HepG2 (cell line): ENCODE measurements around the gene NDUFA8. TPM values are rescaled to one million over a fixed set of nuclear protein-coding genes. Genes with fewer than 3 reads are reported as not detected.

Experiments used
- AGO2 ChIP-seq: fragments of 200-400 bp; formaldehyde crosslinking; optimal IDR thresholded peaks from 2 replicates; pipeline ENCODE3; 2017; ENCODE audit warnings: mild to moderate bottlenecking, low read depth, low read length, moderate library complexity
- BCL6 ChIP-seq: IDR thresholded peaks from 2 replicates; pipeline ENCODE4 v1.6.1; 2016; ENCODE audit warnings: missing genetic modification reagents, missing compliant biosample characterization
- ELF1 ChIP-seq: sonication (generic); formaldehyde crosslinking; IDR thresholded peaks from 2 replicates; pipeline ENCODE4 v1.4.0; 2020; ENCODE audit warnings: missing genetic modification reagents
- GATA4 ChIP-seq: sonication (generic); IDR thresholded peaks from 2 replicates; pipeline ENCODE4 v1.6.1; 2016; ENCODE audit warnings: antibody characterized with exemption, low read depth, borderline replicate concordance
- HMG20A ChIP-seq: IDR thresholded peaks from 2 replicates; pipeline ENCODE4 v1.6.1; 2016; ENCODE audit warnings: borderline replicate concordance
- HOXD1 ChIP-seq: sonication (generic); formaldehyde crosslinking; IDR thresholded peaks from 2 replicates; pipeline ENCODE4 v1.5.0; 2020; ENCODE audit warnings: missing genetic modification reagents
- KDM3A ChIP-seq: IDR thresholded peaks from 2 replicates; pipeline ENCODE4 v1.6.1; 2018; ENCODE audit warnings: low read depth, missing compliant biosample characterization
- MAFF ChIP-seq: IDR thresholded peaks from 2 replicates; pipeline ENCODE4 v1.6.1; 2011; ENCODE audit warnings: low read depth, low read length, improper control_type of control experiment
- RARA ChIP-seq: IDR thresholded peaks from 2 replicates; pipeline ENCODE4 v1.6.1; 2016; ENCODE audit warnings: missing genetic modification reagents, missing compliant biosample characterization
- RNF2 ChIP-seq: fragments of 450-650 bp; conservative IDR thresholded peaks from 2 replicates; pipeline ENCODE4 v1.6.1; 2016; ENCODE audit warnings: low read depth
- YY1 ChIP-seq: IDR thresholded peaks from 2 replicates; pipeline ENCODE4 v1.6.1; 2011; ENCODE audit warnings: low read length, low read depth, moderate library complexity, mild to moderate bottlenecking; ENCODE audit not compliant: insufficient read depth, insufficient replicate concordance
- ZBTB42 ChIP-seq: sonication (generic); formaldehyde crosslinking; IDR thresholded peaks from 2 replicates; pipeline ENCODE4 v1.5.0; 2020; ENCODE audit warnings: mild to moderate bottlenecking, missing genetic modification reagents
- ZFP41 ChIP-seq: sonication (generic); formaldehyde crosslinking; IDR thresholded peaks from 2 replicates; pipeline ENCODE4 v1.4.0; 2020; ENCODE audit warnings: mild to moderate bottlenecking, missing genetic modification reagents, borderline replicate concordance
- ZNF224 ChIP-seq: sonication (generic); formaldehyde crosslinking; IDR thresholded peaks from 2 replicates; pipeline ENCODE4 v1.5.0; 2020; ENCODE audit warnings: mild to moderate bottlenecking, missing genetic modification reagents
- ZNF33A ChIP-seq: sonication (generic); formaldehyde crosslinking; IDR thresholded peaks from 2 replicates; pipeline ENCODE4 v1.5.1; 2020; ENCODE audit warnings: missing genetic modification reagents, mild to moderate bottlenecking, moderate library complexity, borderline replicate concordance
- ZNF605 ChIP-seq: sonication (generic); formaldehyde crosslinking; IDR thresholded peaks from 2 replicates; pipeline ENCODE4 v1.8.0; 2022; ENCODE audit warnings: mild to moderate bottlenecking, missing genetic modification reagents
- ZNF704 ChIP-seq: sonication (generic); formaldehyde crosslinking; IDR thresholded peaks from 2 replicates; pipeline ENCODE4 v1.8.1; 2023; ENCODE audit warnings: mild to moderate bottlenecking, inconsistent platforms, moderate library complexity, missing genetic modification reagents, borderline replicate concordance
- ZSCAN5A ChIP-seq: sonication (generic); formaldehyde crosslinking; IDR thresholded peaks from 2 replicates; pipeline ENCODE4 v1.8.0; 2022; ENCODE audit warnings: mild to moderate bottlenecking, missing genetic modification reagents, borderline replicate concordance
- polyA plus RNA-seq, 8 experiments: library from polyadenylated mRNA; depleted of rRNA in 3 of 8; stranded (reverse) in 7 of 8; unstranded in 1 of 8; fragments of >200 nt; fragmentation: Illumina TruSeq in 4 of 8; extraction: Trizol in 4 of 8; gene quantifications; 2 replicates each; pipeline versions ENCODE4 v1.2.1 to v1.2.3, GENCODE V29; 2011 to 2016; ENCODE audit warnings: low read depth in 4 of 8, missing spikeins in 1 of 8, mixed read lengths in 1 of 8; ENCODE audit not compliant: insufficient read depth in 1 of 8
- total RNA-seq, 5 experiments: library from RNA; depleted of rRNA; stranded (reverse); fragments of >200 nt; fragmentation: Illumina TruSeq; extraction: Trizol; gene quantifications; 2 replicates each; pipeline ENCODE4 v1.2.3, GENCODE V29; 2016; ENCODE audit warnings: low read depth in 1 of 5
- TF ChIP-seq, protein P1 (sequence below): sonication (generic); formaldehyde crosslinking; IDR thresholded peaks from 2 replicates; pipeline ENCODE4 v1.4.0; 2020; ENCODE audit warnings: missing genetic modification reagents
- TF ChIP-seq, protein P2 (sequence below): sonication (generic); formaldehyde crosslinking; IDR thresholded peaks from 2 replicates; pipeline ENCODE4 v1.4.0; 2020; ENCODE audit warnings: missing genetic modification reagents, borderline replicate concordance

Gene NDUFA8
- total and polyA plus RNA-seq, 2 of the 13 experiments (the other 11 are each of a cell fraction or from before 2014, with no cell fraction given) = 68.6 to 71.7 TPM

DNA sequence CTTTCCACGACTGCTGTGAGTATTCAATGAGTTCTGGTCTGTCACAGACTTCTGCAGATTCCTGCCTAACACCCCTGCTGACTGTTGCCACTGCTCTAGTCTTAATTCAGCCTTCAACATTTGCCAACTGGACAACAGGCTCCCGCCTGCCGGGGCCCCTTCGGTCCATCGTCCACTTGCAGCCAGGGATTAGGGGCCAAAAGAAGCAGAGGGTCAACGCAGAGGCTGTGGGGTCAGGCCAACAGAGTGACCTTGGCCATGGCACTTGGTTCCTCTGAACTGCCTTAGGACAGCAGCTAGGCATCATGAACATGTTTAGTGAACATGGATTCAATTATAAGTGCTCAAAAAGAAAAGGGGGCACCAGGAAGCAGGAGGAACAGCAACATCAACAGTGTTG, 28.8 kb upstream of the NDUFA8 start (continued):
- TF ChIP-seq, protein P1, sequence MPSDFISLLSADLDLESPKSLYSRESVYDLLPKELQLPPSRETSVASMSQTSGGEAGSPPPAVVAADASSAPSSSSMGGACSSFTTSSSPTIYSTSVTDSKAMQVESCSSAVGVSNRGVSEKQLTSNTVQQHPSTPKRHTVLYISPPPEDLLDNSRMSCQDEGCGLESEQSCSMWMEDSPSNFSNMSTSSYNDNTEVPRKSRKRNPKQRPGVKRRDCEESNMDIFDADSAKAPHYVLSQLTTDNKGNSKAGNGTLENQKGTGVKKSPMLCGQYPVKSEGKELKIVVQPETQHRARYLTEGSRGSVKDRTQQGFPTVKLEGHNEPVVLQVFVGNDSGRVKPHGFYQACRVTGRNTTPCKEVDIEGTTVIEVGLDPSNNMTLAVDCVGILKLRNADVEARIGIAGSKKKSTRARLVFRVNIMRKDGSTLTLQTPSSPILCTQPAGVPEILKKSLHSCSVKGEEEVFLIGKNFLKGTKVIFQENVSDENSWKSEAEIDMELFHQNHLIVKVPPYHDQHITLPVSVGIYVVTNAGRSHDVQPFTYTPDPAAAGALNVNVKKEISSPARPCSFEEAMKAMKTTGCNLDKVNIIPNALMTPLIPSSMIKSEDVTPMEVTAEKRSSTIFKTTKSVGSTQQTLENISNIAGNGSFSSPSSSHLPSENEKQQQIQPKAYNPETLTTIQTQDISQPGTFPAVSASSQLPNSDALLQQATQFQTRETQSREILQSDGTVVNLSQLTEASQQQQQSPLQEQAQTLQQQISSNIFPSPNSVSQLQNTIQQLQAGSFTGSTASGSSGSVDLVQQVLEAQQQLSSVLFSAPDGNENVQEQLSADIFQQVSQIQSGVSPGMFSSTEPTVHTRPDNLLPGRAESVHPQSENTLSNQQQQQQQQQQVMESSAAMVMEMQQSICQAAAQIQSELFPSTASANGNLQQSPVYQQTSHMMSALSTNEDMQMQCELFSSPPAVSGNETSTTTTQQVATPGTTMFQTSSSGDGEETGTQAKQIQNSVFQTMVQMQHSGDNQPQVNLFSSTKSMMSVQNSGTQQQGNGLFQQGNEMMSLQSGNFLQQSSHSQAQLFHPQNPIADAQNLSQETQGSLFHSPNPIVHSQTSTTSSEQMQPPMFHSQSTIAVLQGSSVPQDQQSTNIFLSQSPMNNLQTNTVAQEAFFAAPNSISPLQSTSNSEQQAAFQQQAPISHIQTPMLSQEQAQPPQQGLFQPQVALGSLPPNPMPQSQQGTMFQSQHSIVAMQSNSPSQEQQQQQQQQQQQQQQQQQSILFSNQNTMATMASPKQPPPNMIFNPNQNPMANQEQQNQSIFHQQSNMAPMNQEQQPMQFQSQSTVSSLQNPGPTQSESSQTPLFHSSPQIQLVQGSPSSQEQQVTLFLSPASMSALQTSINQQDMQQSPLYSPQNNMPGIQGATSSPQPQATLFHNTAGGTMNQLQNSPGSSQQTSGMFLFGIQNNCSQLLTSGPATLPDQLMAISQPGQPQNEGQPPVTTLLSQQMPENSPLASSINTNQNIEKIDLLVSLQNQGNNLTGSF (CRISPR knock-in tag) = no peak
- TF ChIP-seq, protein P2, sequence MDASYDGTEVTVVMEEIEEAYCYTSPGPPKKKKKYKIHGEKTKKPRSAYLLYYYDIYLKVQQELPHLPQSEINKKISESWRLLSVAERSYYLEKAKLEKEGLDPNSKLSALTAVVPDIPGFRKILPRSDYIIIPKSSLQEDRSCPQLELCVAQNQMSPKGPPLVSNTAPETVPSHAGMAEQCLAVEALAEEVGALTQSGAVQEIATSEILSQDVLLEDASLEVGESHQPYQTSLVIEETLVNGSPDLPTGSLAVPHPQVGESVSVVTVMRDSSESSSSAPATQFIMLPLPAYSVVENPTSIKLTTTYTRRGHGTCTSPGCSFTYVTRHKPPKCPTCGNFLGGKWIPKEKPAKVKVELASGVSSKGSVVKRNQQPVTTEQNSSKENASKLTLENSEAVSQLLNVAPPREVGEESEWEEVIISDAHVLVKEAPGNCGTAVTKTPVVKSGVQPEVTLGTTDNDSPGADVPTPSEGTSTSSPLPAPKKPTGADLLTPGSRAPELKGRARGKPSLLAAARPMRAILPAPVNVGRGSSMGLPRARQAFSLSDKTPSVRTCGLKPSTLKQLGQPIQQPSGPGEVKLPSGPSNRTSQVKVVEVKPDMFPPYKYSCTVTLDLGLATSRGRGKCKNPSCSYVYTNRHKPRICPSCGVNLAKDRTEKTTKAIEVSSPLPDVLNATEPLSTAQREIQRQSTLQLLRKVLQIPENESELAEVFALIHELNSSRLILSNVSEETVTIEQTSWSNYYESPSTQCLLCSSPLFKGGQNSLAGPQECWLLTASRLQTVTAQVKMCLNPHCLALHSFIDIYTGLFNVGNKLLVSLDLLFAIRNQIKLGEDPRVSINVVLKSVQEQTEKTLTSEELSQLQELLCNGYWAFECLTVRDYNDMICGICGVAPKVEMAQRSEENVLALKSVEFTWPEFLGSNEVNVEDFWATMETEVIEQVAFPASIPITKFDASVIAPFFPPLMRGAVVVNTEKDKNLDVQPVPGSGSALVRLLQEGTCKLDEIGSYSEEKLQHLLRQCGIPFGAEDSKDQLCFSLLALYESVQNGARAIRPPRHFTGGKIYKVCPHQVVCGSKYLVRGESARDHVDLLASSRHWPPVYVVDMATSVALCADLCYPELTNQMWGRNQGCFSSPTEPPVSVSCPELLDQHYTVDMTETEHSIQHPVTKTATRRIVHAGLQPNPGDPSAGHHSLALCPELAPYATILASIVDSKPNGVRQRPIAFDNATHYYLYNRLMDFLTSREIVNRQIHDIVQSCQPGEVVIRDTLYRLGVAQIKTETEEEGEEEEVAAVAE (CRISPR knock-in tag) = no peak
- TF ChIP-seq RNF2 (no peak), YY1 (no peak), ZBTB42 (CRISPR knock-in tag) (no peak), BCL6 (CRISPR knock-in tag) (peak; percentile 61), HOXD1 (no peak), GATA4 (no peak), KDM3A (CRISPR knock-in tag) (no peak), ELF1 (CRISPR knock-in tag) (no peak), ZSCAN5A (CRISPR knock-in tag) (no peak), HMG20A (CRISPR knock-in tag) (no peak), ZNF605 (no peak), RARA (CRISPR knock-in tag) (peak; percentile 84), ZFP41 (no peak), ZNF224 (CRISPR knock-in tag) (no peak), ZNF704 (CRISPR knock-in tag) (no peak), MAFF (no peak), ZNF33A (CRISPR knock-in tag) (no peak), AGO2 (no peak)
